WI38 (cell line): ENCODE results near the gene SIM1.

Source experiments
- H3K4me3 ChIP-seq: 2 replicates; pipeline ENCODE4 v1.5.1; 2011; ENCODE audit warnings: low read depth, mild to moderate bottlenecking, control low read depth, low read length
- CTCF ChIP-seq: IDR thresholded peaks from 2 replicates; pipeline ENCODE4 v1.5.1; 2012; ENCODE audit warnings: low read depth, mild to moderate bottlenecking, control low read depth, low read length

The SIM1 gene

DNA sequence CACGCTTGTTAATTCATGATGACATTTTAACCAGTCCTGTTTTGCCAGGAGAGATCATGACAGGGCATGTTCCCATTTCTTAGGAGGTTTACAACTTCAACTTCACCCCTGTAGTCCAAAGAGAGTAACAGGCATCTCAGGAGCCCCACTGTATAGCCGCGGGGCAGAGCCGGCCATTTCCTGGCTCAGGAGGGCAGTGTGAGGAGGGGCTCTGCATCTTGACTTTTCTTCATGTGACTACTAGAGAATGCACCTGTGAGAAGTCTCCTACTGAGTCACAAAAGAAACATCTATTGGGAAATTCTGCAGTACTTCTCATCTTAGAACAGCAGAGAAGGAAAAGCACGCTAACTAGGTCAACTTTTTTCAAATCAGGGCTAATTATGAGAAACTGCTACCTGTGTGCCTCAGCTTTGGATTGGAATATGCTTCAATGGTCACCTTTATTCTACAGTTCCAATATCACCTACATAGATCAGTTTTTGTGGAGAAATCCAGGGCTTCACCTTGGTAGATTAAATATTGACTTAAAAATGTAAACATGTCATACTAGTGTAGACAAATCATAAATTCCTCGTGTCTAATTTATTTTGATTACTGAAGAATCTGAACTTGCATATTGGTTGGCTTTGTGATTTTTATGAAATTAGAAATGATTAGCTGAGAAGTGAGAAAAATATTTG lies 28.6 kb upstream of the SIM1 start:
- no peak overlapping the region for H3K4me3 ChIP-seq
- TF ChIP-seq CTCF, result no peak

DNA sequence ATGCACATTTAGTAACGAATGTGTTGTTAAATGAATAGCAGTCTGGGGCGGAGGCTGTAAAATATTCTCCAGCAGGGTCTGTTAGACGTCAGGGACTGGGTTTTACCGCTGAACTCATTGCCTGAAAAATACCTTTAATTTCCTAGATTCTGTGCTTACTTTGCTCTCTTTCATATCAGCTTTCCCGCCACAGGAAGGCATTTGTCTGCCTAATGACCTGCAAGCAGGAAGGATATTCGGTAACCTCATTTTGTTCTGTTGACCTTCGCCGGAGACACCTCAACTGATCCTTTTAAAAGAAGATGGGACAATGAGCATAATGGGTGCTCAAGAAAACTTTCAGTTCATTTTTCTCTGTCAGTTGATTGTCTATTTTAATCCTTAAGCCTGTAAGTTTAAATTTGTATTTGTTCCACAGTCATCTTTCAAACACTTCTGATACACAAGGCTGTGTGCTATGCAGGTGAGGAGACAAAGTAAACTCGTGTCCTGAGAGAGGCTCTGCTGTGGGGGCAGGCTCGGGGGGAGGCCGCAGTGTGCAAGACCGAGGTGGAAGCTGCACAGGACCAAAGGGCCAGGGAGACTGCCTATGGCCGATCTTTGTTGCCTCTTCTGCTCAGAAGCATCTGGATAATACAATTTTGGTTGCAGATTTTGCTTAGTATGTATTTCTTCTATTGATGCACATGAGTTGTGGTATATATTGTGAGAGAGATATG lies 27.4 kb upstream of the SIM1 start:
- TF ChIP-seq CTCF, result no peak
- no peak overlapping the region for H3K4me3 ChIP-seq

DNA sequence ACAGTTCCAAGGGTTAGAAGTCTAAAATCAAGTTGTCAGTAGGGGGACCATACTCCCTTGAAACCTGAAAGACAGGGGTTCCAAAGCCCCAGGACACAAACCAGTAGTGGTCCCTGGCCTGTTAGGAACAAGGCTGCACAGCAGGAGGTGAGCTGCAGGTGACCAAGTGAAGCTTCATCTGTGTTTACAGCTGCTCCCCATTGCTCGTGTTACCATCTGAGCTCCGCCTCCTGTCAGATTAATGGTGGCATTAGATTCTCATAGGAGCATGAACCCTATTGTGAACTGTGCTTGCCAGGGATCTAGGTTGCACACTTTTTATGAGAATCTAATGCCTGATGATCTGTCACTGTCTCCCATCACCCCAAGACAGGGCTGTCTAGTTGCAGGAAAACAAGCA lies 25.3 kb upstream of the SIM1 start:
- TF ChIP-seq CTCF, result no peak

DNA sequence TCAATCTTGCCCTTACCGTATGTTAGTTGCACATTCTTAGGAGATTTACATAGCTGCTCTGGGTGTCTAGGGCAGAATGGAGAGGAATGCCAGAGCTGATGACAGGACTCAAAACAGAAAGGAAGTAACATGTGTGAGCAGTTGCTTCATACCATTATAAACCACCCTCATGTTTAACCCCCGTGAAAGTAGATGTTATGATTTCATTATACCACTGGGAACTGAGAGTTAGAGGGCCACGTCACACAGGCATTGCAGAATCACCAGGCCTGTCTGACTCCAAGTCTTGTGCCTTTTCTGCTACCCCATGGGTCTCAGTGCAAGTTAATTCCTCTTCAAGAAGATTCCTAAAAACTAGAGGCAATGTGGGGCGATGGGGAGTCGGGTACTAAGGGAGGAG lies 23.5 kb upstream of the SIM1 start:
- TF ChIP-seq CTCF, result no peak
- no peak overlapping the region for H3K4me3 ChIP-seq

More for the DNA sequence above, 25.3 kb upstream of the SIM1 start:
- H3K4me3 ChIP-seq, result no peak overlapping the region

- H3K4me3 ChIP-seq, result no peak overlapping the region
- TF ChIP-seq CTCF, result no peak
These were observed 22.9 kb upstream of the SIM1 start for GRCh38 chr6:100487638-100488037.

DNA sequence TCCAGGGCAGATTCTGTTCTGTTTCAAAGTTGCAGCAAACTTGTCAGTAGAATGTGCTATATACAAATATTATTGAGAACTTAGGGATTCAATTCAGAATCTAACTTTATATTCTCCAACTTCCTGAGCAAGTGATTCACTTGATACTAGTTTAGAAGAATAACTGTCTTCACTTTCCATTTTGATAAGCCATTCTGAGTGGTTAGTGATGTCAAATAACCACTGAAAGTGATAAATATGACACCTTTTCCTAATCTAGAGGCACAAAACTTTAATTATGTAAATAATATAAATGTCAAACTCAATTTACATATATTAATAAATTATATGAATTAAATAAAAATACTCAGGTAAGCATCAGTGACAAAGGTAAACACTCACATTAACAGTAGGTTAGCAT lies 20.5 kb upstream of the SIM1 start:
- no peak for TF ChIP-seq CTCF
- no peak overlapping the region for H3K4me3 ChIP-seq

- H3K4me3 ChIP-seq, result no peak overlapping the region
- no peak for TF ChIP-seq CTCF
These were observed 19.8 kb upstream of the SIM1 start for GRCh38 chr6:100484474-100484873.
